GM18505 (cell line): ENCODE results near the gene FDXACB1.

Experiments used
- ATAC-seq: cut with Tn5 transposase; IDR thresholded peaks from one replicate; pipeline ENCODE4 v1.9.1; 2021; ENCODE audit not compliant: unreplicated experiment
- POLR2A ChIP-seq: IDR thresholded peaks from 4 replicates; pipeline ENCODE4 v1.6.1; 2011; ENCODE audit warnings: borderline replicate concordance; ENCODE audit not compliant: insufficient read depth, insufficient read length; ENCODE audit errors: extremely low read depth

The FDXACB1 gene

GRCh38 chr11:111826322-111826950 is 52.5 kb downstream of the FDXACB1 start:
- TF ChIP-seq POLR2A: no peak
- no peak for ATAC-seq
